GM19324 (cell line): ENCODE data around the gene CHST11.
A peak's percentile ranks its signal among the peaks of the same experiment; 100 is the strongest.
"Not testable (repeated sequence)": the region's sequence is repeated elsewhere in the genome, so short reads cannot be mapped to it uniquely, and the experiment has no call there.

Experiments used
- ATAC-seq: cut with Tn5 transposase; IDR thresholded peaks from one replicate; pipeline ENCODE4 v1.9.1; 2021; ENCODE audit warnings: mild to moderate bottlenecking, moderate library complexity; ENCODE audit not compliant: unreplicated experiment, low FRiP score

The CHST11 gene

DNA sequence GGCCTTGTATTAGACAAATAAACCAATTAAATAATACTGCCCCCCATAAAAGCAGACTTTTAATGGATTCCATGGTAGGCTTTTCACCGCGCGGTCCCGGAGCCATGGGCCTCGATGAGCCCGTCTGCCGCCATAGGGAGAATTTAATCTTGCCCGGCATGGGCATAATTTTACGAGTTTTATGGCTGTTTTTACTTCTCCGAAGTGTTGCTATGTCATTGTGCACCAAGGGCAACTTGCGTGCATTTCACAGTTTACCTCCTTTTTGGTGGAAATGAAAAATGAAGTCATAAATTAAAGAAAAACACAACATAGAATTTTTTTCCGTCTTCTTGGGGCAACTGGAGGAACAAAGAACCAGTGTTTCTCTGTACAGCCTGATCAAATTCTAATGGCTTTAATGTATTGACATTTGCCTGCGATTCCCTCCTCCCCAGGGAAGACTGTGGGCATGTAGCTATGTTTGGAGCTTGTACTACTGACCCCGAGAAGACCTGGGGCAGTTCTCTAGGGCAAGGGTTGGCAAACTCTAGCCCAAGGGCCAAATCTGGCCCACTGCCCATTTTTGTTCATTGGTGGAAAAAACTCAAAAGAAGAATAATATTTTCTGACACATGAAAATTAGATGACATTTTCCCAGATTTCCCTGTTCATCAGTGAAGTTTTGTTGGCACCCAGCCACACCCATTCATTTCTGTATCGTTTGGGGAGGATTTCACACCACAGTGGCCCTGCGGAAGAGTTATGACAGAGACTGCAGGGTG, 142.7 kb downstream of the CHST11 start:
- no peak for ATAC-seq

DNA sequence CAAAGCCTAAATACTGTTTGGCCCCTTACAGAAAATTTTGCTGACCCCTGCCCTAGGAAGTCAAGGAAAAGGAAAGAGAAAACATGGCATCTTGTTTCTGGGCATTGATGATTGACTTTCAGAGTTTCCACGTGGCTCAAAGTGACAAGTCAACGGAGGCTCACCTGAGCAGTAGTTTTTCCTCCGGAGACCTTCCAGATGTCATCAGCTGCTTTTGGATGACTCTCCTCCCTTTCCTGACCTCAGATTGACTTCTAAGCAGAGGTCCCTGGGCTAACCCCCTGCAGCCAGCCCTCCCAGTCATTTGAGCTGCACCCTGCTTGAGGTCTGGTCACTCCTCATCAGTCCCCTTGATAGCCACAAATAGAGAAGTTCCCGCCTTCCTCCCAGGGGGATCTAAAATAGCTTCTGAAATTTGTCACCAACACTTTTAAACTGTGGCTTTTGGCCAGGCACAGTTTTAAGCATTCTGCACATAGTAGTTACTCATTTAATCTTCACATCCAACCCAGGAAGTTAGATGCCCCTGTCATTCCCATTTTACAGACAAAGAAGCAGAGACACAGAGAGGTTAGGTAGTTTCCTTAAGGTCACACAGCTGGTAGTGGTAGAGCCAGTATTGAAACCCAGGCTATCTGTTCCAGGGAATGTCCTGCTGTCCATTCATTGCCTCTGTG, 143.4 kb downstream of the CHST11 start:
- no peak for ATAC-seq

GRCh38 chr12:104600790-104601739, 144.3 kb downstream of the CHST11 start:
- ATAC-seq = no peak

DNA sequence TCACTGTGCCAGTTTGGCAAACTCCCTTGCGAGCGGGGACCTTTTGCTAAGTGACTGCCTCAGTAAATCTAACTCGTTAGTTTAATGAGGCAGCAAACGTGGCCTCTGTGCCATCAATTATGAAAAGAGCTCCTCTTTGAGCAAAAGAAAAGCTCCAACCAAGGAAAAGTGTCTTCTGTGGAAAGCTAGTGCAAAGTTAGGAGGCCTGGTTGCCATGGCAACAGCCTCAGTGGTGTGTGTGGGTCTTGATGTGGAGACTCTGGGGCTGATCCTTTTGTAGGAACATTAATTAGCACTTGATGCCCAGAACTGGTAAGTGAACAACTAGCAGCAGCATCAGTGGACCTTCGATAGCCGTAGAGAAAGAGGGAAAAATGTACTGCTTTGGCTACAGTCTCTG, 145.7 kb downstream of the CHST11 start:
- no peak for ATAC-seq

- ATAC-seq = no peak
These were observed 146.1 kb downstream of the CHST11 start for GRCh38 chr12:104602896-104603295.

DNA sequence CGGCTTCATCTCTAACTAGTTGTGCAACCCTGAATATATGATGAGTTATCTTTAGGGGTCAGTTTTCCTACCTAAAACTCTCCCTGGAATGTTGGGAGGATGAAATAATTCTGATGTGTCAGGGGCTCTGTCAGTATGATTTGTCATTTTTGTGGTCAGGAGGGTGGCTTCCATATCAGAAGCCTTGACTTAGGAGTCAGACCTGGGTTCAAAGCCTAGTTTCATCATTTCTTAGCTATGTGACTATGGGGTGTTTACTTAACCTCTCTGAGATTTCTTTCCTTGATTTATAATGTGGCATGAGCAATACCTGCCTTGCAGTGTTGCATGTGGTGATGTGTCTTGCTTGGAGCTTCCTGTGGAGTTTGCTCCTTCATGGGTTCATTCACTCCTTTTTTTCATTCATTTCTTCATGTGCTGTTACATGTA, 146.8 kb downstream of the CHST11 start:
- no peak for ATAC-seq

DNA sequence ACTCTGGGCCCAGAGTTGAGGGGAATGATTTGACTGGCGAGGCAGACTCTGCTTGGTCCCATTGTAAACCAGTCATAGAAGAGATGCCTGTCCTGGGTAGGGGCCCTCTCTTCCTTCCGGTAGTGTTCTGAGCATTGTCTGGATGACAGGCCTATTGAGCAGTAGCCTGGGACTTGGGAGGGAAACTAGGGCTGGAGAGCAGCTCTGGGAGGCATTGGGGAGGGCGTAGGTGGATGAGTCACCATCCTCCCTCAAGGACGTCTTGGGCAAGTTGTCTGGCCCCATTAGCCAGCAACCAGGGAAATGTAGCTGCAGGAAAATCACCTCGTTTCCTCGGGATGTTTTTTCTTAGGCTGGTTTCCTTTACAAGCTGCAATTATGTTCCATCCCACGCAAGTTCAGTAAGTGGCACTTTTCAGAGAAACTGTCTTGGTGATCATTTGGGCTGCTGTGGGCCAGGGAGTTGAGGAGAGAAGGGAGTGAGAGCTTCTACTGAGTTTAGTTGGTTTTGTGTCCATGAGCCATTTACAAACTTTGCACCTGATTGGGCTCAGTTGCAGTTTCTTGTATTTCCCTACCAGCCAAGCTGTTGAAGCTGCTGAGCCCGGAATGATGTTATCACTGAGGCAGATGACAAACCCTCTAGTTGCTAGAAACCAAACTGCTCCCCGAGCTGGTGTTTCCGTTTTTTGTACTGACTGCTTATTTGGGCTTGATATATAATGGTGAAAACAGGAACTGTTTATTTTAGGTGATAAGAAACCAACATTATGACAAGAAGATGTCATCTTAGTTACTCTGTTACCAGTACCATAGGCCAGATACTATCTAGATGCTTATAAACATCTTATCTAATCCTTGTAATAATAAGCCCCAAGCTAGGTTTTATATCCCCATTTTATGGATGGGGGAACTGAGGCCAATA, 147.6 kb downstream of the CHST11 start:
- peak; percentile 79 for ATAC-seq

GRCh38 chr12:104604995-104605675, 148.4 kb downstream of the CHST11 start:
- no peak for ATAC-seq

- no peak for ATAC-seq
These were observed 148.9 kb downstream of the CHST11 start for GRCh38 chr12:104605685-104606084.

GRCh38 chr12:104608998-104609397, 152.2 kb downstream of the CHST11 start:
- ATAC-seq = no peak

DNA sequence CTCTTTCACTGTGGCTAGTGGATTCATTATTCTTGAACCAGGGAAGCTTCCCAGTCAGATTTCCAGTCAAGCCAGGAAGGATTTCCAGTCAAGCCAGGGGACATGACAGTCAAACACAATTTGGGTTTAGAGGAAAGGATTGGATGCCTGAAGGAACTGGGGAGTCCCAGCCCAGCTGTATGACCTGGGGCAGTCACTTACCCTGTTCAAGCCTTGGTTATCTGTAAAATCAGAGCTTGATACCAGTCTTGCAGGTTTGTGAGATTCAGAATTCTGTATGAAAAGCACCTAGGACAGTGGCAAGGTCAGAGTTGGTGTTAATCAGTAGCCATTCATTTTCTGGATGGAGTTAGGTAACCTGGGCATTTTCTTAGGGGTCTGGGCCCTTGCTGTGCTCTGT, 152.7 kb downstream of the CHST11 start:
- no peak for ATAC-seq

DNA sequence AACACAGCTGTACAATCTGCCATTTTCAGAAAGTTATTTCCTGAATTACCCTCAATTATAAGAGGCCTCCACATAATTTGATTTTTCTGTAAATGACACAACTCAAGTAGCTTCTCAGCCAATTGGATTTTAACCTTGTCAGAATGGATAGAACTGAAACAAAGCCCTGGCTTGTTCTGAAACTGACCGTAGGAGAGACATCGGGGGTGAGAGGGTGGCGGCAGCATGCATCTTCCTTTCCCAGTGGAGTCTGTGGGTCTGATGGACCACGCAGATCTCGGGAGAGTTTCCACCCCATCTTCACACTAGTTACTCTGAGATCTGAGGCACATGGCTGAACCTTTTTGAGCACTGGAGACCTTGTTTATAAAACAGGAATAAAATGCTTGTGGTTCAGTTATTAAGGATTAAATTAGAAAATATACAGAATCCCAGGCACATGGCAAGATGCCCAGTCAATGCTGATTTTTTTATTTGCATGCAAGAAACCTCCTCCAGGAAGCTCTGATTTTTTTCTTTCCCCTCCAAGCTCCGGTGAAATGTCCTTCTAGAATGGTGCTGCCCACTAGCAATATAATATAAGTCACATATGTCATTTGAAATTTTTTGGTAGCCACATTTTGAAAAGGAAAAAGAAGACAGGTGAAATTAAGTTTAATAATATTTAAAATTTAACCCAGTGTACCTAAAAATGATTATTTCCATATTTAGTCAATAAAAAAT, 153.9 kb downstream of the CHST11 start:
- ATAC-seq = no peak

DNA sequence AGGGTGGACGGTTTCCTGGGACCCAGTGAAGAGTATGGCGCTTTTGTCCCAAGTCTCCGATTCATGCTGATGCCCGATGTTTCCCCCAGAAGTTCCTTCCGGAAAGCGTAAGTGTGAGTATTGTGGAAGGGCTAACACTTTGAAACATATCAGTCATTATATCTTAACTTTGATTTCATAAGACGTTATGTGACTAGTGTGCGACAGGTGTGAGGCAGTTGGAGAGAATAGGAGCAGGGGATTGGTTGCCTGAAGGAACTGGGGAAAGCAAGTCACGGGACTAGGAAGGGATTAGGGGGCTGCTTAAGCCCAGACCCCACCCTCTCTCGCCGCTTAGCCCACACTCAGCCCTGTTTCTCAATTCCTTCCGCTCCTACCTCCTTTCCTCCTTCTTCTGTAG, 154.9 kb downstream of the CHST11 start:
- ATAC-seq = no peak

GRCh38 chr12:104613372-104613771, 156.6 kb downstream of the CHST11 start:
- not testable (repeated sequence) for ATAC-seq

DNA sequence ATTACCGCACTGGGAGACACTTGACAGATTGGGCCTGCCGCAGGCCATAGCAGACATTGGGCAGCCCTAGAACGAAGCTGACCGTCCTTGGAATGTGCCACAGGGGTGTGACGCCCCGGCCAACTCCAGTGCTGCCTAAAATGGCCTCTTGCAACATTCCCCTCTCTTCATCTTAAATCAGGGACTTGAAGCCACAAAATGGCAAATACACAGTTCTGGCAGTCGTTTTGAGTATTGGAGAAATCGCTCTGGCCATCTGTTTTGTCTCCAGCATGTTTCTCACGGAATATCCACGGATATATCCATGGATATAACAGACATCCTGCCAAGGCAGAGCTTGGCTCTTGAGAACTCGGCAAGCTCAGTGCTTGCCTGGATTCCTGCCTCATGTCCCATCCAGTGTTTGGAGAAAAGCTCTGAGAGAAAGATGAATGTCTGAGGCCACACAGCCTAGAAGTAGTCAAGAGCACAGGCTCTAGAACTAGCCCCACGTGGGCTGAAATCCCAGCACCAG, 158.4 kb downstream of the CHST11 start:
- ATAC-seq = no peak

DNA sequence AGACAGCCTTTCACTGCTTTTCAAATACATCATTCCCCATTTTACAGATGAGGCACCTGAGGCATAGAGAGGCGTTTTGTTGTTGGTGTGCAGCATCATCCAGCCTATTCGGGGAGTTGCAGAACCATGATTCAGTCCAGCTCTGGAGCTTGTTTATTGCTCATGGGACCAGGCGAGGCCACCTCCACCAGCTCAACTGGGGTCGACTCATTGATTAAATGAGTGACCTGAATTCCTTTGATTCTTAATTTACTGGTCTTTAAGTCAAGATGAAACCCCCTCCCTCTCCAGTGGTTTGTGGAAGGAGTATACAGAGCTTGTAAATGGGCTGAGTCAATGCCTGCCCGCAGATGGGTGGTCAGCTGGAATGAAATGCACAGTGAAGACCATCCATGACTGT, 161.9 kb downstream of the CHST11 start:
- ATAC-seq = no peak

DNA sequence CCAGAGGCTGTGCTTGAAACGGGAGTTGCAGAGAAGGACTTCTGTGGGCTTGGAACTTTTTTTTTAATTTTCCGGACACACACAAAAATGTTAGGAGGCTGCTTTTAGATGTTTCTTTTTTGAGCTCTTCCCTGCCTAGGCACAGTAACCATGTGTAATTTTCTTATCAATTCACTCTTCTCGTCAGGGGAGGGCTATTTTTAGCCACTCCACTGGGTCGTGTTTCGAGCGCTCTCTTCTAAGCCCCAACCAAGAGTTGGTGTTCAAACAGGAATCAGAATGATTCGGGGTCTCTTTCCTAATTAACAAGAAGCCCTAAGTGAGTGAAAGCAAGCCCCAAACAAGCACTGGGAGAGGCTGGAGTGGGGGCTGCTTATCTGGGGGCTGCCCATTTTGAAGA, 162.6 kb downstream of the CHST11 start:
- no peak for ATAC-seq

- no peak for ATAC-seq
These were observed 164.2 kb downstream of the CHST11 start for GRCh38 chr12:104620837-104621531.
